SHP77 (cell line): ENCODE results near the gene PDCD1.

Experiments used
- DNase-seq, 2 experiments: peaks; one replicate each; lab custom pipeline; 2025; lab: John Stamatoyannopoulos, UW

PDCD1 gene

DNA sequence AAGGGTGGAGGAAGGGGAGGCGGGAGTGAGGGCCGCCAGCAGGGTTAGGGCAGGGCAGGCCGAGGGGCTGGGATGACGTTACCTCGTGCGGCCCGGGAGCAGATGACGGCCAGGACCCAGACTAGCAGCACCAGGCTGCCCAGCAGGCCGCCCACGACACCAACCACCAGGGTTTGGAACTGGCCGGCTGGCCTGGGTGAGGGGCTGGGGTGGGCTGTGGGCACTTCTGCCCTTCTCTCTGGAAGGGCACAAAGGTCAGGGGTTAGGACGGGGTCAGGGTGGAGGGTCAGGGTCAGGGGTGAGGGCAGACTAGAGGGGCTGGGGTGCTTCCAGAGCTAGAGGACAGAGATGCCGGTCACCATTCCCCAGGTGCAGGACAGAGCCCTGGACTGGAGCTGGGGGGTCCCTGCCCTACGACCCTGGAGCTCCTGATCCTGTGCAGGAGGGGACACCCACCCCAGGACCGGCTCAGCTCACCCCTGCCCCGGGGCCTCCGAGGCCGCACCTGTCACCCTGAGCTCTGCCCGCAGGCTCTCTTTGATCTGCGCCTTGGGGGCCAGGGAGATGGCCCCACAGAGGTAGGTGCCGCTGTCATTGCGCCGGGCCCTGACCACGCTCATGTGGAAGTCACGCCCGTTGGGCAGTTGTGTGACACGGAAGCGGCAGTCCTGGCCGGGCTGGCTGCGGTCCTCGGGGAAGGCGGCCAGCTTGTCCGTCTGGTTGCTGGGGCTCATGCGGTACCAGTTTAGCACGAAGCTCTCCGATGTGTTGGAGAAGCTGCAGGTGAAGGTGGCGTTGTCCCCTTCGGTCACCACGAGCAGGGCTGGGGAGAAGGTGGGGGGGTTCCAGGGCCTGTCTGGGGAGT lies 6.3 kb downstream of the PDCD1 start:
- no peak for DNase-seq

DNA sequence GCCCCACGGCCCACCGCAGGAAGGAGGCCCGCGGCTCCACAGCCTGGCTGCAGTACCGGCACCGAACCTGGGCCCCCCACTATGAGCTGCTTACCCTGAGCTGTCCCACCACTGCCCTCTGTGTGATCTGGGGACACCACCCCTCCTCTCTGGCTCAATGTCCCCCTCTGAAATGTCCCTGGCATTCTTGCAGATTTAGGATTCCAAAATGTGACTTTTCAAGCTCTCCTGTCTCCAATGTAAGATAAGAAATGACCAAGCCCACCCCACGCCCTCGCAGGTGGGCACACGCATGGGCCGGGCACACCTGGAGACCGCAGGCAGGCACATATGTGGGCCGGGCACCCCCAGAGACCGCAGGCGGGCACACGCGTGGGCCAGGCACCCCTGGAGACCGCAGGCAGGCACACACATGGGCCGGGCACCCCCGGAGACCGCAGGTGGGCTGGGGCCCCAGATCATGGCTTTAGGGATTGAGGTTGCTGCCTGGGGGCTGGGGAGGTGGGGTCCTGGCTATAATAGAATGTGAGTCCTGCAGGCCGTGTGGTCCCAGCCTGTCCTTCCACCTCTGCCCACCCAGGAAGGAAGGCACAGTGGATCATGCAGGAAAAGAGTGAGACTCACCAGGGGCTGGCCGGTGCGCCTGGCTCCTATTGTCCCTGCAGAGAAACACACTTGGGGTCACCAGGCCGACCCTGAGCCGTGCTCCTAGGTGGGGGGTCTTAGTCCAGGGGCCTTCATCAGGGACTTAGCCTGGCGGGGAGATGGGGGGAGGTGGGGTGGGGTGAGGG lies 7.2 kb downstream of the PDCD1 start:
- no peak for DNase-seq

DNA sequence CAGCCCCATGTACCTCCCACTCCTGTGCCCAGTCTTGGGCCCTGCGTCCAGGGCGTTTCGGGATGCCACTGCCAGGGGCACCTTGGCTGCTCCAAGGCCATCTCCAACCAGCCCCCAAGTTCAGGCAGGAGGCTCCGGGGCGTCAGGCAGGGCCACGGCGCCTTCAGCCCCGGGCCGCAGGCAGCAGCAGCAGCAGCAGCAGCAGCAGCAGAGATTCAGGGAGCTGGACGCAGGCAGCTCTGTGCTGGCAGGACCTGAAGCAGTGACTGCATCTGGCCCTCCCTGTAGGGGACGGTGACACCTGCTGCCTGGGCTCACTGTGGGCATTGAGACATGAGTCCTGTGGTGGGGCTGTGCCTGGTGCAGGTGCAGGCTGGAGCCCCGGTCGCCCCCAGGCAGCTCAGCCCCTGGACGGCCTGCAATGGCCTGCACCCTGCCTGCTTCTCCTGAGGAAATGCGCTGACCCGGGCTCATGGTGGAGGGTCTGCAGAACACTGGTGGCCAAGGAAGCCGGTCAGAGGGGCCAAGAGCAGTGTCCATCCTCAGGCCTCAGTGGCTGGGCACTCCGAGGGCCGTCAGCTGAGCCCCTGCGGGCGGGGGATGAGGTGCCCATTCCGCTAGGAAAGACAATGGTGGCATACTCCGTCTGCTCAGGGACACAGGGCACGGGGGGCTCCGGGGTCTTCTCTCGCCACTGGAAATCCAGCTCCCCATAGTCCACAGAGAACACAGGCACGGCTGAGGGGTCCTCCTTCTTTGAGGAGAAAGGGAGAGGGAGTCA lies 8.0 kb downstream of the PDCD1 start:
- DNase-seq: no peak

DNA sequence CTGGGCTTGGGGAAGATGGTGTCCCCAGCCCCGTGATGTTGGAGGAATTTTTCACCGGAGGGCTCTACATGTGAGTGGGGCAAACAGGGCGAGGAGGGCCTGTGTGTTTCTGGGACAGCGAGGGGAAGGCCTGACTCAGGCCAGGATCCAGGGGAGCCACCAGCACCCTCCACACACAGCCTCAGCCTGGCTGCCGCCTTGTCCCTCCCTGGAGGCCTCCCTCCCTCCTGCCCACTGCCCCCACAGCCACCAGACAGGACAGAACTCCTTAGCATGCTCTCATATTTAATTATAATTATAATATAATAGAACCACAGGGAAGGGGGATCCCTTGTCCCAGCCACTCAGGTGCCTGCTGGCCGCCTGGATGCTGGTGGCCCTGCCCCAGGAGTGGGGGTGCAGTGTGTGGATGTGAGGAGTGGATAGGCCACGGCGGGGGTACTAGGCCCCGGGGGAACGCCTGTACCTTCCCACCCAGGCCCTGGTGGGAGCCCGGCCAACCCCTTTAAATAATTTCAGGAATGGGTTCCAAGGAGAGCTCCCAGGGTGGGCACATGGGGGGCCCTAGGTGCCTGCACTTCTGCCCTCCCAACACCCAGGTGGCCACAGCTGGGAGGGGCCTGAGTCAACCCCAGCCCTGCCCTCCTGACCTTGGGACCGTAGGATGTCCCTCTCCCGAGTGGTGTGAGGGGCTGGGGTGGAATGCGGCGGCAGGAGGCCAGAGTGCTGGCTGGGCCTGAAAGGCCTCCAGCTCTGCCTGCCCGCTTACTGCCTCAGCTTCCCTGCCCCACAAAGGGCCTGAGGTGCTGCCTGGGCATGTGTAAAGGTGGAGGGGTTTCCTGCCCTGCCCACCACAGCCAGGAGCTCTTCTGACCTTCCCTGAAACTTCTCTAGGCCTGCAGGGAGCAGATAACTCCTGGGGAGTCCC lies 8.8 kb downstream of the PDCD1 start:
- no peak for DNase-seq

DNA sequence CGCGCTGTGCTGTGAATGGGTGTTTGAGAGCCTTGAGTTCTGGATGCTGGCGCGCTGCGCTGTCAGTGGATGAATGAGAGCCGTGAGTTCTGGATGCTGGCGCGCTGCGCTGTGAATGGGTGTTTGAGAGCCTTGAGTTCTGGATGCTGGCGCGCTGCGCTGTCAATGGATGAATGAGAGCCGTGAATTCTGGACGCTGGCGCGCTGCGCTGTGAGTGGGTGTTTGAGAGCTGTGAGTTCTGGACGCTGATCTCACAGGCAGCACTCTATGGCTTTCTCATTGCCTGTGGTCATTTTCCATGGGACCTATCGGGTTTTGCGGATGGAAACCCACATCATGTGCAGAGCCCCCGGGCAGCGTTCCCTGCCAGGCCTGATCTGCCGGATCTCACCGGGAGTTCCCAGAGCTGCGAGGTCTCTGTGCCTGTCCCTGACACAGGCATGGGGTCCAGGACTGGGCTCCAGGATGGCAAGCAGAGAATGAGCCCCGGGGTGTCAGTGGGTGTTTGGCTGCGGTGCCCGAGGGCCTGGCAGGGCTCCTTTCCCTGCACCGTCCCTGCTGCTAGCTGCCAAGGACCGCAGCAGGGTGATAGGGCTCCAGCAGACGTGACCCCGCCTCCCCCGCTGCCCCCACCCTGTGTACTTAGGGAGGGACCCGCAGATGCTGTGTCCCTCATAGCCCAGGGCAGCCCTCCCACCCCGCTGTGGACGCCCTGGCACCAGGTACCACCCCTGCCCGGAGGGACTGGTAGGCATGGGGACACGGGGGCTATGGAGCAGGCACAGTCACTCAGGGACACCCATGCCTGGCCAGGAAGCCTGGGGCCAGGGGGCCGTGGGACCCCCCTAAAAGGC lies 9.7 kb downstream of the PDCD1 start:
- no peak for DNase-seq

DNA sequence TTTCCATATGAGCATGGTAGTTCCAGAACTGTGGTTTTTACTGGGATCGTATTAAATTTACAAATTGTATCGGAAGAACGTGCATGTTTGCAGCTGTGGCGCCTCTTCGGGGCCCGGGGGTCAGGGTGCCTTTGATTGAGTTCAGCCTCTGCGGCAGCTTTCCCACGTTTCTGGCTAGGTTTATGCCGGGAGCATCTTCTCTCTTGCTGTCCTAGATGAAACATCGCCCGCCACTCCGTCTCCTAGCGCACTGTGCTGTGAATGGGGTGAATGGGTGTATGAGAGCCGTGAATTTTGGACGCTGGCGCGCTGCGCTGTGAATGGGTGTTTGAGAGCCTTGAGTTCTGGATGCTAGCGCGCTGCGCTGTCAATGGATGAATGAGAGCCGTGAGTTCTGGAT lies 12.3 kb downstream of the PDCD1 start:
- DNase-seq: no peak

DNA sequence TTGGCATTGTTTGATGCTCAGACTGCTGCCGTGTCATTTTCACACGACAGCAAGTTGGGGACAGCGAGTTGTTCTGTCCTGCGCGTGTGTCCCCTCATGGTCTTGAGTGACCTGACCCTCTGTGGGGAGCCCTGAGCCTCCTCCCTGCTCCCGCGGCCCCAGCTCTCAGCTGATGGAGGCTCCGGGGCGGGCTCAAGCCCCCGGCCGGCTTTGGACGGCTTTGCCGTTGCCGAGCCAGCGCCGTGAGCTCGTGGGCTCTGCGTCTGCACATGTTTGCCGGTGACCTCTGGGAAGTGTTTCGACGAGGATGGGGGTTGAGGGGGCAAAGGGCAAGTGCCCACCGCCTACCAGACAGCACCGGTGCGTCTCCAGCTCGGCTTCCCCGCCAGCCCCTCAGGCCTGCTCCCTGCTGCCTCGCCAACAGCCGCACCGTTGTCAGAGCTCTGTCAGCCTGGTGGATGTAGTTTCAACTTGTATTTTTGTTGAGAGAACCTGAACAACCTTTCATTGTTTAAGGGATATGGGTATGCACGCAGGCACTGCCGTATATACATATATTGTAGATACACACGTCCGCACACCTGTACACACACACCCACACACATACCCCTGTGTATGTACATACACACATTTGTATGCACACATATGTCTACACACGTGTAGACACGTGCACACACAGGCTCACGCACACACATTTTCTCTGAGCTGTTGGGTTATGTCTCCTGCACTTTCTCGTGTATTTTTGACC lies 13.7 kb downstream of the PDCD1 start:
- DNase-seq: no peak

DNA sequence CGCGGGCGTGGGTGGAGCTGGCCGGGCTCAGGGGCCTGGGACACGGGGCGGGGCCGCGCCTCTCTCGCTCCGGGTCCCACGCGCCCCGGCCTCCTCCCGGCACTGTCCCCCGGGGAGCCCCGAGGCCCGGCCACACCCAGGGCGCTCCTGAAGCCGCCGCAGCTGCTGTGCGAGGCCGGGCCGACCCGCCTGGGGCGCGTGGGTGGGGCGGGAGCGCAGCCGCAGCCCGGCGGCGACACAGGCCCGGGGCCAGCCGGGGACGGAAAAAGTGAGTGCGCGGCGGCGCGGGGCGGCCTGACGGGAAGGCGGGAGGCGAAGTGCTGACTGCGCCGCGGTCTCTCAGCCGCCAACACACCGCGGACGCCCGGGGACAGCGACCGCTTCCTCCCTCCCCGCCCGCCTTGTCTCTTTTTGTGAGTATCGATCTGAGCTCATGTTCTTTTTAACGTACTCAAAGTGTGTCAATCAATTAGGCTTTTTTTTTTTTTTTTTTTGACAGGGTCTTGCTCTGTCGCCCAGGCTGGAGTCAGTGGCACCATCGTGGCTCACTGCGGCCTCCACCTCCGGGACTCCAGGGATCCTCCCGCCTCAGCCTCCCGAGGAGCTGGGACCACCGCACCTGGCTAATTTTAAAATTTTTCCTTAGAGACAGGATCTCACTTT lies 14.5 kb downstream of the PDCD1 start:
- DNase-seq: no peak

DNA sequence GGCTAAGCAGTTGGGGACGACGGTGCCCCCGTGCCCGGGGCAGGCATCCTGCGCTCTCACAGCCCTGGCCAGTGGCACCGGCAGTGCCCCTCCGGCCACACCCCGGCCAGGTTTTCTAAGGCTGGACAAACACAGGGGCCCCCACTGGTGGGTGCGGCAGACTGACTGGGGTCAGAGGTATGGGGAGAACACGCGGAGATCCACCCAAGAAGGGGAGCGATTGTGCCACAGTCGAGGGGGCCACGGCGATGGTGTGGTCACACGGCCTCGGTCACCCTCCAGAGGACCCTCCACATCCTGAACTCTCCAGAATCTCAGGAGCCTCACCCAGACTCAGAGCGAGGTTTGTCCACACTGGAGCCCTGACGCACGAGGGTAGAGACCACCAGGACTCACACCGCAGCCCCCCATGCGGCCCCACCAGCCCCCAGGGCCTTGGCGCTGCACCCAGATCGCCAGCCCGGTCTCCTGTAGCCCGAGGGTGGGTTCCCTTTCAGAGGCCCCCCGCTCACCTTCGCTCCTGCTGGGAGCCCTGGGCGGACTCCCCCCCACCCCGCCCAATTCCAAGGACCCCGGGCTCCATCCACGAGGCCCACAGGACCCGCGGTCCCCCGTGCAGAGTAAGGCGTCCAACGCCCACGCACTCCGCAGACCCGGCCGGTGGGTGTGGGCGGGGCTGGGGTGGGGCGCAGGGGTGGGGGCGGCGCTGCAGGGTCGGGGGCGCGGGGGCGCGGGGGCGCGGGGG lies 15.2 kb downstream of the PDCD1 start:
- no peak for DNase-seq

DNA sequence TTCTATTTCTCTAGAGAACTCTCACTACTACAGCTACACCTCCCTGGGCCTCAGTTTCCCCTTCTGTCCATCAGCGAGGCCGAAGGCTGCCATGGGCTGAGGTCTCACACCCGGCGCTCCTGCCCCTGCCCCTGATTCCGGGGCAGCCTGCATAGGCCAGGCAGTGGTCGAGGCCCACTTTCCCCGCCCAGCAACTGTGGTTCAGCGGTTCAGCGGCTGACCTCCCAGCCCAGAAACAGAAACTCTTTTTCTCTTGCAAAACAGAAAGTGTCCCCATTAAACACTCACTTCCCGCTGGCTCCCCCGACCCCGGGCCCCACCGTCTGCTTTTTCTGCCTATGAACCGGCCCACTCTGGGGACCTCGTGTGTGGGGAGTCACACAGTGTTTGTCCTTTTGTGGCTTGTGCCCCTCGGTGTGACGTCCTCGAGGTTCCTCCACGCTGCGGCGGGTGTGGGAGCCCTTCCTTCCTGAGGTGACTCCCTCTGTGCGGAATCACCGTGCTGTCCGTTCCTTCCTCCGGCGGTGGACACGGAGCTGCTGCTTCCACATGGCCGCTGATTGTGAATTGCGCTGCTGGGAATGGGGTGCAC lies 16.0 kb downstream of the PDCD1 start:
- DNase-seq: no peak

DNA sequence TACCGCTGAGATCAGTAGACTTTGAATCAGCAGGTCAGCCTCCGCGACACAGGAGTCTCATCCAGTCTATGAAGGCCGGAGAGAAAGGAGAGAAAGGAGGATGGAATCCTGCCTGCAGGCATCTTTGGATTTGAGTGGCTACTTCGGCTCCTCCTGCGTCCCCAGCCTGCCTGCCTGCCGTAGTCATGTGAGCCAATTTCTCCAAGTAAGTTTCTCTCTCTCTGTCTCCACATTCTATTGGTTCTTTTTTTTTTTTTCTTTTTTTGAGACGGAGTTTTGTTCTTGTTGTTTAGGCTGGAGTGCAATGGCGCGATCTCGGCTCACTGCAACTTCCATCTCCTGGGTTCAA lies 16.7 kb downstream of the PDCD1 start:
- no peak for DNase-seq

DNA sequence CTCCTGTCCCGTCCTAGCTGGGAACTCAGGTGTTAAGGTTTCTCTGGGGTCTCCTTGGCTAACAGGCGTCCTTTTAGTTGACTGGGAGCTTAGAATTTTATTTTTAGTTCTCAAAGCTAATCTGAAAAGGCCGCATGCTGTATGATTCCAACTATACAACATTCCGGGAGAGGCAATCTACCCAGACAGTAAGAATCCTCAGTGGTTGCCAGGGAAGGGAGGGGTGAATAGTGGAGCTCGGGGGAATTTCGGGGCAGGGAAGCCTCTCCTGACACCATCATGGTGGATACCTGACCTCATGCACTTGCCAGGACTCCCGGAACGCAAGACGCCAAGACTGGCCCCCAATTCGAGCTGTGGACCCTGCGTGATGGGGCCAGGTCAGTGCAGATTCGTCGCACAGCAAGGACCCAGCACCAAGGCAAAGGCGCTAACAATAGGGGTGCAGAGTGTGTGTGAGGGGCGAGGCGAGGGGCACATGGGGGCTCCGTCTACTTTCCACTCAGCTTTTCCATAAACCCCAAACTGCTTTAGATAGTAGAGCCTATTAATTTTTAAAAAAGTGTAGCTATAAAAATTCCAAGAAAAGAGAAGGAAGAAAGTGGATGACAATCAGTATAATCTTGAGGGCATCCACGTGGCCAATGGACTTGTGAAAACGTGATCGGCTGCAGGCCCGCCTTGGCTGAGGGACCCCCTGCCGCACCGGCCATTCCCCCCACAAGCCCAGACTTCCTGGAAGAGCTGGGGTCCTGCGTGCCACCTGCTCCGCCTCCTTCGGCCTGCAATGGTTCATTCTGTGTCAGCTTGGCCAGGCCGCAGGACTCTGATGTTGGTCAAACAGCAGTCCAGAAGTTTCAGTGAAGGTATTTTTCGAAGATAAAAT lies 17.3 kb downstream of the PDCD1 start:
- no peak for DNase-seq

DNA sequence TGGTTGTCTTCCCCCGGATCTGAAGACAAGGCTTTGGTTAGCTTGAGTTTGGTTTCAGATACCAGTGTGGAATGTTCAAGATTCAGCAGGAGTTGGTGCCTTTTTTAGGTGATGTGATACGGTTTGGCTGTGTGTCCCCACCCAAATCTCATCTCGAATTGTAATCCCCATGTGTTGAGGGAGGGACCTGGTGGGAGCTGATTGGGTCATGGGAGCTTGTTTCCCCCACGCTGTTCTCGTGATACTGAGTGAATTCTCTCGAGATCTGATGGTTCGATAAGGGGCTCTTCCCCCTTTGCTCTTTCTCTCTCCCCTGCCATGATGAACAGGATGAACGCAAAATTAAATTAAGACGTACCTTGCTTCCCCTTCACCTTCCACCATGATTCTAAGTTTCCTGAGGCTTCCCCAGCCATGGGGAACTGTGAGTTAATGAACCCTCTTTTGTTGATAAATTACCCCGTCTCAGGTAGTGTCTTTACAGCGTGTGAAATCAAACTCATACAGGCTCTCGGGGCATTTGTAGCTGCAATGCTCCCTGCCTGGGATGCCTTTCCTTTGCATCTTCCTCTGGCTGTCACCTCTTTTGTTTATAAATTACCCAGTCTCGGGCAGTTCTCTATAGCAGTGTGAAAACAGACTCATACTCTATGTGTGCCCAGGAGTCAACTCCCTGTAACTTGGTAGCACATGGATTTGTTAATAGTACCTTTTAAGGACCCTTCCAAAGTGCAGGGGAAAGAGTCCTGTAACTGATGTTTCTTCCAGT lies 21.3 kb downstream of the PDCD1 start:
- DNase-seq: no peak

DNA sequence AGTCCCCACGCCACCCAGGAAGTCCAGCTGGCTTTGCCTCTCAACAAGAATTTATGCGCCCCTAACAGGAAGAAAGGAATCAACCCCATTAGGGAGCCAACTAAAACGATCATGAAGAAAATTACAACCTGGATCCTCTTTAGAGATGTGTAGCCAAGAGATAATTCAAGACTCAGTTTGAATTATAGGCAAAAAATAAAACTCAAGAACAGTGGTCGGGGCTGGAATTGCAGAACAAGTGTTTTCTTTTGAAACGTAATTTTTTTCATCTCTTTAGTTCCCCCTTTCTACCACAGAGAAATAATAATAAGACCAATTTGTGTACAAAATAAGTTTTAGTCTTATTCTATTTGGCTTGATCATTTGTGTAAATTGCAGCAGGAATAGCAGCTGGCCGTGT lies 22.4 kb downstream of the PDCD1 start:
- DNase-seq: no peak

DNA sequence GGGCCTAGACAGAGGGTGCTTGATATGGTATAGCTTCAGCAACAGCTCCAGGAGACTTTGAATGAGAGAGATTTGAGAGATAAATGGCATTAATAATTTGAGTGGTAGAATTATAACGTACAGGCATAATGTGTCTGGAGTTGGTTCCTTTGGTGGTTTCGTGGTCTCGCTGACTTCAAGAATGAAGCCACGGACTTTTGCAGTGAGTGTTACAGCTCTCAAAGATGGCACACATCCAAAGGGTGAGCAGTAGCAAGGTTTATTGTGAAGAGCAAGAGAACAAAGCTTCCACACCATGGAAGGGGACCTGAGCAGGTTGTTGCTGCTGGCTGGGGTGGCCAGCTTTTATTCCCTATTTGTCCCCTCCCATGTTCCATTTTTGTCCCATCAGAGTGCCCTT lies 23.1 kb downstream of the PDCD1 start:
- no peak for DNase-seq

DNA sequence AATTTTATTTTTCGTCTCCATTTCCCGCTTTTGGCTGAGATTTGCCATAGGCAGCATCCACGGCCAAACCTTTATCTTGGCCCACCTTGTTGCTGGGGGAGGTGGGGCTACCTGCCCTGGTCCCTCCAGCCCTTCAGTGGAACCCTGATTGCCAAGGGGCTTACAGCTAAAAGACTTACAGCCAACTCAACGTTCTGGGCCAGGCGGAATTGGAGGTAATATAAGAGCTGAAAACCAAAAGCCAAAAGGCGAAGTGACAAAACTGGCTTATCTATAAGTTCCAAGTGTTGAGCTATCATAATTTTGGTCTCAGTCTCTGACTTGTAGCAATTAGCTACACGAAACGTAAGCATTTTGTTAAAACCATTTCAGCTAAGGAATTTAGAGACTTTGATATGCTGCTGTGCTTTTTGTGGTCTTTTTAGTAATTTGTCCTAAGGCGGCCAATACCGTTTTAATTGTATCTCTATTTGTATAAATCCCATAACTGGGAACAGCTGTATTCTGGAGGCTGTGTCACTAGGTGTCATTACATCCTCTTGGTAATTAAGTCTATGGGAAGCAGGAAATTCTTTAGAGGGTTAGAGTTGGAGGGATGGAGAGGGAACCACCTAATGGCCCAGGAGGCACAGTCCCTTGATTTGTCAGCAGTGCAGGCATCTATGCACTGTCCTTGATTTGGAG lies 24.0 kb downstream of the PDCD1 start:
- DNase-seq: no peak
